HL-60 (cell line): ENCODE measurements around the gene CAMKK2.

Source experiments
- POLR2AphosphoS5 ChIP-seq: IDR thresholded peaks from 2 replicates; pipeline ENCODE4 v1.6.1; 2012; ENCODE audit warnings: low read depth
- SPI1 ChIP-seq: IDR thresholded peaks from 2 replicates; pipeline ENCODE4 v1.6.1; 2012; ENCODE audit warnings: low read depth, mild to moderate bottlenecking, borderline replicate concordance
- TF ChIP-seq, protein P1 (sequence below): IDR thresholded peaks from one replicate; pipeline ENCODE4 v1.5.1; 2011; ENCODE audit warnings: low read length, control low read depth, inconsistent platforms; ENCODE audit not compliant: insufficient read depth
- TF ChIP-seq, protein P2 (sequence below): IDR thresholded peaks from 2 replicates; pipeline ENCODE4 v1.6.1; 2012; ENCODE audit warnings: low read depth; ENCODE audit not compliant: insufficient replicate concordance

DNA sequence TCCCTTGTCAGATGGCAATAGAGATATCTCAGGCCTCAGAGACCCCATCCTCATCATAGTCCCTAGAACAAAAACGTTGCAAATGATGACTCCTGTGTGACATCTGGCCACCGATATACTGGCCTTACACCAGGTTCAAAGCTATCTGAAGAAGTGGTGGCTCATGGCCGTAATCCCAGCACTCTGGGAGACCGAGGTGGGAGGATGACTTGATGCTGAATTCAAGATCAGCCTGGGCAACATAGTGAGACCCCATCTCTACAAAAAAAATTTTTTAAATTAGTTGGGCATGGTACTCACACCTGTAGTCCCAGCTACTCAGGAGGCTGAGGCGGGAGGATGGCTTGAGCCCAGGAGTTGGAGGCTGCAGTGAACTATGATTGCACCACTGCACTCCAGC, 13.1 kb downstream of the CAMKK2 start:
- TF ChIP-seq, protein P1, sequence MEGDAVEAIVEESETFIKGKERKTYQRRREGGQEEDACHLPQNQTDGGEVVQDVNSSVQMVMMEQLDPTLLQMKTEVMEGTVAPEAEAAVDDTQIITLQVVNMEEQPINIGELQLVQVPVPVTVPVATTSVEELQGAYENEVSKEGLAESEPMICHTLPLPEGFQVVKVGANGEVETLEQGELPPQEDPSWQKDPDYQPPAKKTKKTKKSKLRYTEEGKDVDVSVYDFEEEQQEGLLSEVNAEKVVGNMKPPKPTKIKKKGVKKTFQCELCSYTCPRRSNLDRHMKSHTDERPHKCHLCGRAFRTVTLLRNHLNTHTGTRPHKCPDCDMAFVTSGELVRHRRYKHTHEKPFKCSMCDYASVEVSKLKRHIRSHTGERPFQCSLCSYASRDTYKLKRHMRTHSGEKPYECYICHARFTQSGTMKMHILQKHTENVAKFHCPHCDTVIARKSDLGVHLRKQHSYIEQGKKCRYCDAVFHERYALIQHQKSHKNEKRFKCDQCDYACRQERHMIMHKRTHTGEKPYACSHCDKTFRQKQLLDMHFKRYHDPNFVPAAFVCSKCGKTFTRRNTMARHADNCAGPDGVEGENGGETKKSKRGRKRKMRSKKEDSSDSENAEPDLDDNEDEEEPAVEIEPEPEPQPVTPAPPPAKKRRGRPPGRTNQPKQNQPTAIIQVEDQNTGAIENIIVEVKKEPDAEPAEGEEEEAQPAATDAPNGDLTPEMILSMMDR = no peak
- TF ChIP-seq, protein P2, sequence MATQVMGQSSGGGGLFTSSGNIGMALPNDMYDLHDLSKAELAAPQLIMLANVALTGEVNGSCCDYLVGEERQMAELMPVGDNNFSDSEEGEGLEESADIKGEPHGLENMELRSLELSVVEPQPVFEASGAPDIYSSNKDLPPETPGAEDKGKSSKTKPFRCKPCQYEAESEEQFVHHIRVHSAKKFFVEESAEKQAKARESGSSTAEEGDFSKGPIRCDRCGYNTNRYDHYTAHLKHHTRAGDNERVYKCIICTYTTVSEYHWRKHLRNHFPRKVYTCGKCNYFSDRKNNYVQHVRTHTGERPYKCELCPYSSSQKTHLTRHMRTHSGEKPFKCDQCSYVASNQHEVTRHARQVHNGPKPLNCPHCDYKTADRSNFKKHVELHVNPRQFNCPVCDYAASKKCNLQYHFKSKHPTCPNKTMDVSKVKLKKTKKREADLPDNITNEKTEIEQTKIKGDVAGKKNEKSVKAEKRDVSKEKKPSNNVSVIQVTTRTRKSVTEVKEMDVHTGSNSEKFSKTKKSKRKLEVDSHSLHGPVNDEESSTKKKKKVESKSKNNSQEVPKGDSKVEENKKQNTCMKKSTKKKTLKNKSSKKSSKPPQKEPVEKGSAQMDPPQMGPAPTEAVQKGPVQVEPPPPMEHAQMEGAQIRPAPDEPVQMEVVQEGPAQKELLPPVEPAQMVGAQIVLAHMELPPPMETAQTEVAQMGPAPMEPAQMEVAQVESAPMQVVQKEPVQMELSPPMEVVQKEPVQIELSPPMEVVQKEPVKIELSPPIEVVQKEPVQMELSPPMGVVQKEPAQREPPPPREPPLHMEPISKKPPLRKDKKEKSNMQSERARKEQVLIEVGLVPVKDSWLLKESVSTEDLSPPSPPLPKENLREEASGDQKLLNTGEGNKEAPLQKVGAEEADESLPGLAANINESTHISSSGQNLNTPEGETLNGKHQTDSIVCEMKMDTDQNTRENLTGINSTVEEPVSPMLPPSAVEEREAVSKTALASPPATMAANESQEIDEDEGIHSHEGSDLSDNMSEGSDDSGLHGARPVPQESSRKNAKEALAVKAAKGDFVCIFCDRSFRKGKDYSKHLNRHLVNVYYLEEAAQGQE = no peak
- no peak for TF ChIP-seq SPI1
- TF ChIP-seq POLR2AphosphoS5 = no peak
